Panc1 (cell line): ENCODE measurements around the gene BMP7. TPM values are rescaled to one million over a fixed set of nuclear protein-coding genes. Genes with fewer than 3 reads are reported as not detected.

Source experiments
- ATAC-seq: fragments of 200-7000 bp; cut with Tn5 transposase; 2 replicates; pipeline ENCODE4 v1.9.1; 2020; ENCODE audit warnings: mild to moderate bottlenecking, moderate library complexity
- BruUV-seq: library from RNA; stranded (reverse); fragments of 400-500 nt; replicated peaks from 2 replicates; lab custom pipeline; 2021; lab: Mats Ljungman, UMichigan
- CTCF ChIA-PET: fragments of 300-600 bp; sonication (Branson Sonifier 250); formaldehyde crosslinking; loops from one replicate; lab custom pipeline; 2022; ENCODE audit warnings: antibody characterized with exemption; lab: Charles Lee
- POLR2A ChIA-PET: fragments of 300-600 bp; sonication (Branson Sonifier 250); formaldehyde crosslinking; loops from one replicate; lab custom pipeline; 2022; ENCODE audit warnings: antibody characterized with exemption; lab: Charles Lee
- DNase-seq: peaks from one replicate; pipeline ENCODE4 v3.0.0-alpha.2; 2010; ENCODE audit warnings: low read depth, low spot score
- H3K27ac ChIP-seq: 2 replicates; pipeline ENCODE4 v1.5.1; 2011; ENCODE audit warnings: mild to moderate bottlenecking, low read length, inconsistent platforms
- H3K27me3 ChIP-seq: fragments of 200-500 bp; sonication (Bioruptor generic); 2 replicates; pipeline ENCODE4 v1.6.0; 2014; ENCODE audit warnings: low read length, inconsistent platforms; ENCODE audit not compliant: control insufficient read depth, insufficient read depth
- H3K36me3 ChIP-seq: fragments of 200-500 bp; sonication (Bioruptor generic); 2 replicates; pipeline ENCODE4 v1.5.1; 2014; ENCODE audit warnings: inconsistent platforms, mild to moderate bottlenecking, low read length, moderate library complexity; ENCODE audit not compliant: control insufficient read depth, insufficient read depth
- H3K4me1 ChIP-seq: 2 replicates; pipeline ENCODE4 v1.5.1; 2011; ENCODE audit warnings: inconsistent platforms, mild to moderate bottlenecking, low read length, moderate library complexity; ENCODE audit not compliant: control insufficient read depth, insufficient read depth
- H3K4me3 ChIP-seq, 2 experiments: 2 replicates each; pipeline ENCODE4 v1.5.1; 2011 to 2012; ENCODE audit warnings: low read depth in 2 of 2, low read length in 2 of 2, mild to moderate bottlenecking in 2 of 2, inconsistent platforms in 1 of 2, moderate library complexity in 1 of 2
- H3K9me3 ChIP-seq: fragments of 200-500 bp; sonication (Bioruptor generic); 2 replicates; pipeline ENCODE4 v1.5.1; 2014; ENCODE audit warnings: low read depth, mild to moderate bottlenecking, inconsistent platforms, low read length, moderate library complexity; ENCODE audit not compliant: control insufficient read depth, insufficient read depth
- POLR2AphosphoS5 ChIP-seq: IDR thresholded peaks from 2 replicates; pipeline ENCODE4 v1.6.1; 2012; ENCODE audit warnings: mild to moderate bottlenecking, low read depth, low read length, moderate library complexity
- SIN3A ChIP-seq: IDR thresholded peaks from 2 replicates; pipeline ENCODE4 v1.6.1; 2012; ENCODE audit warnings: low read depth, mild to moderate bottlenecking, low read length, moderate library complexity, borderline replicate concordance; ENCODE audit not compliant: insufficient read depth
- TCF7L2 ChIP-seq: IDR thresholded peaks from 2 replicates; pipeline ENCODE4 v1.6.1; 2011; ENCODE audit warnings: mild to moderate bottlenecking, low read depth, low read length, inconsistent platforms
- in situ Hi-C: cut with HindIII; loops from 2 replicates; pipeline ENCODE4 v1.10.0; 2016; ENCODE audit warnings: low sequenced_read_pairs, low pct_unique_long_range_greater_than_20kb
- intact Hi-C: fragments of 100-400 bp; cut with micrococcal nuclease; formaldehyde crosslinking; loops from one replicate; pipeline ENCODE4 v1.10.0; 2022; ENCODE audit not compliant: unreplicated experiment
- total RNA-seq: library from RNA; stranded (reverse); gene quantifications from one replicate; pipeline ENCODE4 v1.2.1, GENCODE V29; 2021; ENCODE audit not compliant: unreplicated experiment
- TF ChIP-seq, protein P1 (sequence below): fragments of 450-650 bp; IDR thresholded peaks from 2 replicates; pipeline ENCODE4 v1.5.1; 2017; ENCODE audit warnings: mild to moderate bottlenecking
- TF ChIP-seq, protein P2 (sequence below), 2 experiments: IDR thresholded peaks; 2 replicates each; pipeline ENCODE4 v1.6.1; 2011 to 2012; ENCODE audit warnings: low read depth in 2 of 2, control low read depth in 1 of 2, low read length in 1 of 2, mild to moderate bottlenecking in 1 of 2, moderate library complexity in 1 of 2; ENCODE audit not compliant: insufficient read depth in 1 of 2

The BMP7 gene
- total RNA-seq, 1 experiment from 2014 or later, result 11.5 TPM

DNA sequence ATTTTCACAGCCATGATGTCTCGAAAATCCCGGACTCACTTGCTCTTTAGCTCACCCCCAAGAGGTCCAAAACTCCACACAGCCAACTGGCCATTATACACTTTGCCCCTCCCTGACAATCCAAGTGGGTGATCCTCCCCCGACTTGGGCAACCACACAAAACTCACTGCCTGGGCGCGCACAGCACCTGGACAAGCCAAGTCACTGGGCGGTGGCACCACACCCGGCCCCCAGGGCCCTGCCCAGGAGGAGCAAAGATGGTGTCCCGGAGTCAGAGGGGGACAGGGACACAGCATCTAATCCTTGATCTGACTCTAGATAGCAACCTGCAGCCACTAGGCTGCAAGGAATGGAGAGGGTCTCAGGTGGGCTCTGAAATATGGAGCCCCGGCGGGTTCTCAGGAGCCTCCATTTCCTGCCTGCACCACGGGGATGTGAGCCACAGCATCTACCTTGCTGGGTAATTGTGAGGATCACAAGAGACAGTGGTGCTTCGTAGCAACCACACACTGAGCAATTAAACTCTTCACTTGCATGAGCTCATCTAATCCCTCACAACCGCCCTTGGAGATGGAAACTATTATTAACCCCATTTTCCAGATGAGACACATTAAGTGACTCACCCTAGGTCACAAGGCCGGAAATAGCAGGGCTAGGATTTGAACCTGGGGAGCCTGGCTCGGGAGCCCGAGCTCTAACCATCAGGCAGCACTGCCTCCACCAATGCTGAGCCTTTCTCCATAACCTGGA, 66.6 kb downstream of the BMP7 start:
- TF ChIP-seq, protein P1, sequence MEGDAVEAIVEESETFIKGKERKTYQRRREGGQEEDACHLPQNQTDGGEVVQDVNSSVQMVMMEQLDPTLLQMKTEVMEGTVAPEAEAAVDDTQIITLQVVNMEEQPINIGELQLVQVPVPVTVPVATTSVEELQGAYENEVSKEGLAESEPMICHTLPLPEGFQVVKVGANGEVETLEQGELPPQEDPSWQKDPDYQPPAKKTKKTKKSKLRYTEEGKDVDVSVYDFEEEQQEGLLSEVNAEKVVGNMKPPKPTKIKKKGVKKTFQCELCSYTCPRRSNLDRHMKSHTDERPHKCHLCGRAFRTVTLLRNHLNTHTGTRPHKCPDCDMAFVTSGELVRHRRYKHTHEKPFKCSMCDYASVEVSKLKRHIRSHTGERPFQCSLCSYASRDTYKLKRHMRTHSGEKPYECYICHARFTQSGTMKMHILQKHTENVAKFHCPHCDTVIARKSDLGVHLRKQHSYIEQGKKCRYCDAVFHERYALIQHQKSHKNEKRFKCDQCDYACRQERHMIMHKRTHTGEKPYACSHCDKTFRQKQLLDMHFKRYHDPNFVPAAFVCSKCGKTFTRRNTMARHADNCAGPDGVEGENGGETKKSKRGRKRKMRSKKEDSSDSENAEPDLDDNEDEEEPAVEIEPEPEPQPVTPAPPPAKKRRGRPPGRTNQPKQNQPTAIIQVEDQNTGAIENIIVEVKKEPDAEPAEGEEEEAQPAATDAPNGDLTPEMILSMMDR, result no peak
- no peak for TF ChIP-seq SIN3A
- no peak for TF ChIP-seq POLR2AphosphoS5
- no peak for TF ChIP-seq TCF7L2
- TF ChIP-seq, protein P2, sequence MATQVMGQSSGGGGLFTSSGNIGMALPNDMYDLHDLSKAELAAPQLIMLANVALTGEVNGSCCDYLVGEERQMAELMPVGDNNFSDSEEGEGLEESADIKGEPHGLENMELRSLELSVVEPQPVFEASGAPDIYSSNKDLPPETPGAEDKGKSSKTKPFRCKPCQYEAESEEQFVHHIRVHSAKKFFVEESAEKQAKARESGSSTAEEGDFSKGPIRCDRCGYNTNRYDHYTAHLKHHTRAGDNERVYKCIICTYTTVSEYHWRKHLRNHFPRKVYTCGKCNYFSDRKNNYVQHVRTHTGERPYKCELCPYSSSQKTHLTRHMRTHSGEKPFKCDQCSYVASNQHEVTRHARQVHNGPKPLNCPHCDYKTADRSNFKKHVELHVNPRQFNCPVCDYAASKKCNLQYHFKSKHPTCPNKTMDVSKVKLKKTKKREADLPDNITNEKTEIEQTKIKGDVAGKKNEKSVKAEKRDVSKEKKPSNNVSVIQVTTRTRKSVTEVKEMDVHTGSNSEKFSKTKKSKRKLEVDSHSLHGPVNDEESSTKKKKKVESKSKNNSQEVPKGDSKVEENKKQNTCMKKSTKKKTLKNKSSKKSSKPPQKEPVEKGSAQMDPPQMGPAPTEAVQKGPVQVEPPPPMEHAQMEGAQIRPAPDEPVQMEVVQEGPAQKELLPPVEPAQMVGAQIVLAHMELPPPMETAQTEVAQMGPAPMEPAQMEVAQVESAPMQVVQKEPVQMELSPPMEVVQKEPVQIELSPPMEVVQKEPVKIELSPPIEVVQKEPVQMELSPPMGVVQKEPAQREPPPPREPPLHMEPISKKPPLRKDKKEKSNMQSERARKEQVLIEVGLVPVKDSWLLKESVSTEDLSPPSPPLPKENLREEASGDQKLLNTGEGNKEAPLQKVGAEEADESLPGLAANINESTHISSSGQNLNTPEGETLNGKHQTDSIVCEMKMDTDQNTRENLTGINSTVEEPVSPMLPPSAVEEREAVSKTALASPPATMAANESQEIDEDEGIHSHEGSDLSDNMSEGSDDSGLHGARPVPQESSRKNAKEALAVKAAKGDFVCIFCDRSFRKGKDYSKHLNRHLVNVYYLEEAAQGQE (IDR thresholded peaks at IDR 0.05; ENCODE audit: insufficient read depth in 1 of 2, low read depth in 2 of 2, low read length in 1 of 2), result no peak
- Histone ChIP-seq H3K4me3 (no peak overlapping the region), H3K4me1 (no peaks in the 10 kb centered on the region), H3K27ac (no peak overlapping the region), H3K9me3 (no peaks in the 10 kb centered on the region), H3K36me3 (no peaks in the 10 kb centered on the region), H3K27me3 (no peaks in the 10 kb centered on the region)
- ChIA-PET POLR2A (no interaction called here), CTCF (interaction anchor here (0.7 kb wide), 1 partner anchor 10 kb away, joined by 3 read pairs; no protein-coding TSS in a partner anchor)
- in situ Hi-C loops, result no loop called here
- BruUV-seq, result no TSS peak
- no peak for ATAC-seq
- intact Hi-C loops, result no loop called here
- no peak for DNase-seq

DNA sequence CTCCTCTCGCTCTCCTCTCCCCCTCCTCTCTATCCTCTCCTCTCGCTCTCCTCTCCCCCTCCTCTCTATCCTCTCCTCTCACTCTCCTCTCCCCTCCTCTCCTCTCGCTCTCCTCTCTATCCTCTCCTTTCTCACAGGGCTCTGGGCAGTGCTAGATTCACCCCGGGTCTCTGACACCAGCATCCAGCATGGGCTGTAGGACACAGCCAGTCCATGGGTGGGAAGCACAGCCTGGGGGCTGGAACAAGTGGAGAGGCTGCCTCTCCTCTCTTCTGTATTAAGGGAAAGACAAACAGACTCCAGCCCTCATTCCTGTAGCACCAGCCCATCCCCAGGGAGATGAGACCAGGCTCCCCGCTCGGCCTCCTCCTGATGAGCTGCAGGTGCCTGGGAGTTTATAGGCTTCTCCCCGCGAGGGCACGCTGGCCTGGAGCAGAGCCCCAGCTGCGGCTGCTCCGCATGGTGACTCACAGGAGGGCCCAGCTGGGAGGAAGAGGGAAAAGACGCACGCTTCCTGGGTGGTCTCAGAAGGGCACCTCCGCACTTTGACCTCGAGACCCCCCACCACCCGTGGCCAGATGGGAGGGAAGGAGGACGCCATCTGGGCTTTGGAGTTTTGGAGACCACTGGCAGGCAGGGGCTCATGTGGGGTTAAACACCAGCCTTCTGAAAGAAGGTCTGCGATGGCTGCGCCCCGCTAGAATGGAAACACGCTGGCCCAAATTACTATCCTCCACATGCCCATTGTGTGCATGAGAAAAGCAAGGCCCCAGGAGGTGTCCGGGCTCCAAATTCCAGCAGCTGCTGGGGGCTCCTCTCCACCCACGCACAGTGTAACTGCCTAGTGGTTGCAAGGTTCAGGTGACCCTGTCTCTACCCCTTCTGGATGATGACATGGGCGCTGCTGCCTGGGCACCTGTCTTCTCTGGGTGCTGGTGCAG, 68.0 kb downstream of the BMP7 start:
- H3K27me3 ChIP-seq, result no peaks in the 10 kb centered on the region
- no peak overlapping the region for H3K27ac ChIP-seq
- DNase-seq (no peak), ATAC-seq (no peak)
- no peaks in the 10 kb centered on the region for H3K9me3 ChIP-seq
- H3K36me3 ChIP-seq, result no peaks in the 10 kb centered on the region
- TF ChIP-seq POLR2AphosphoS5, result no peak
- TF ChIP-seq, protein P2 (IDR thresholded peaks at IDR 0.05; ENCODE audit: insufficient read depth in 1 of 2, low read depth in 2 of 2, low read length in 1 of 2), result no peak
- no peaks in the 10 kb centered on the region for H3K4me1 ChIP-seq
- in situ Hi-C loops, result no loop called here
- H3K4me3 ChIP-seq, result no peak overlapping the region
- no TSS peak for BruUV-seq
- ChIA-PET CTCF (no interaction called here), POLR2A (no interaction called here)
- intact Hi-C loops, result no loop called here
